Gastrocnemius medialis (tissue), 4 donors: Measurements from ENCODE around the gene RNF121. TPM values are rescaled to one million over a fixed set of nuclear protein-coding genes. Genes with fewer than 3 reads are reported as not detected.

ENCODE experiments used
- ATAC-seq, 2 donors: fragments of 150-250 bp; one replicate each; pipeline ENCODE4 v1.9.1; 2016
- DNase-seq, 2 donors: peaks; one replicate each; pipeline ENCODE4 v3.0.0-alpha.2; 2019
- H3K27ac ChIP-seq, 4 donors: fragments of 200-600 bp; sonication (generic); 1 replicate in 1 of 4; 2 replicates in 3 of 4; pipeline ENCODE4 v1.5.1; 2016 to 2018; ENCODE audit warnings: mild to moderate bottlenecking in 2 of 4, moderate library complexity in 1 of 4
- H3K27me3 ChIP-seq, 3 donors: fragments of 200-600 bp; sonication (generic) in 2 of 3; 1 replicate in 1 of 3; 2 replicates in 2 of 3; pipeline versions ENCODE4 v1.5.1 to v1.6.0; 2016 to 2019; ENCODE audit warnings: mild to moderate bottlenecking in 1 of 3, moderate library complexity in 1 of 3
- H3K36me3 ChIP-seq, 2 donors: fragments of 200-600 bp; sonication (generic) in 1 of 2; one replicate each; pipeline ENCODE4 v1.5.1; 2017 to 2018
- H3K4me1 ChIP-seq, 2 donors: fragments of 200-600 bp; sonication (generic) in 1 of 2; one replicate each; pipeline ENCODE4 v1.5.1; 2016 to 2017; ENCODE audit warnings: mild to moderate bottlenecking in 2 of 2
- H3K4me3 ChIP-seq, 4 donors: fragments of 200-600 bp; sonication (generic) in 3 of 4; 1 replicate in 1 of 4; 2 replicates in 3 of 4; pipeline ENCODE4 v1.5.1; 2016 to 2019; ENCODE audit warnings: mild to moderate bottlenecking in 2 of 4
- H3K9me3 ChIP-seq, 3 donors: fragments of 200-600 bp; sonication (generic) in 2 of 3; 1 replicate in 1 of 3; 2 replicates in 2 of 3; pipeline ENCODE4 v1.5.1; 2016 to 2019
- CTCF ChIP-seq, 5 experiments: fragments of 450-650 bp in 3 of 5; fragments of 200-600 bp in 2 of 5; sonication (generic) in 2 of 5; IDR thresholded peaks in 4 of 5; conservative IDR thresholded peaks in 1 of 5; 1 replicate in 4 of 5; 2 replicates in 1 of 5; pipeline ENCODE4 v1.5.1; 2016 to 2019; ENCODE audit warnings: antibody characterized with exemption in 5 of 5, mild to moderate bottlenecking in 3 of 5, moderate library complexity in 3 of 5
- POLR2A ChIP-seq, 2 donors: fragments of 450-650 bp; IDR thresholded peaks; one replicate each; pipeline ENCODE4 v1.6.1; 2017; ENCODE audit warnings: antibody characterized with exemption in 2 of 2, mild to moderate bottlenecking in 2 of 2, moderate library complexity in 2 of 2
- in situ Hi-C, 4 donors: fragments of 200-750 bp; cut with MboI; loops; one replicate each; pipeline versions ENCODE4 v1.15.0 to v1.8.0; 2017; ENCODE audit warnings: low sequenced_read_pairs in 4 of 4
- intact Hi-C: fragments of 100-400 bp; cut with DNase I; formaldehyde crosslinking; loops from one replicate; pipeline ENCODE4 v1.15.1; 2023; ENCODE audit warnings: low total_unique reads
- total RNA-seq, 4 donors: library from RNA; depleted of rRNA; stranded (reverse); fragments of >200 nt; gene quantifications; one replicate each; pipeline versions ENCODE4 v1.1.0 to v1.2.3, GENCODE V29; 2016

RNF121 gene
- total RNA-seq, 4 donors from 2014 or later, result 25.0 to 35.5 (median 26.7) TPM

GRCh38 chr11:71999798-72000197, 71.0 kb downstream of the RNF121 start:
- in situ Hi-C loops (loop anchor here in 2 of 4 donors (25.0 kb wide), 2 partner anchors 413 to 438 kb away; partner anchors contain the start of gene CLPB (in 1 of the 2)), intact Hi-C loops (no loop called here)
- TF ChIP-seq POLR2A (IDR thresholded peaks at IDR 0.05), result no peak
- no peak for TF ChIP-seq CTCF (IDR thresholded peaks at IDR 0.05 in 4 of 5, conservative IDR thresholded peaks at IDR 0.05 in 1 of 5)
- H3K36me3 ChIP-seq, result peaks cover 0 to 21% of the 10 kb centered on the region in 2 donors
- H3K4me1 ChIP-seq, result peaks cover 7 to 10% of the 10 kb centered on the region in 2 donors
- H3K27ac ChIP-seq, result peak overlapping the region; percentile 39 to 73 (median 58)
- ATAC-seq (no peak), DNase-seq (no peak)
- peak overlapping the region in 2 of 4 donors; percentile 22 to 24 for H3K4me3 ChIP-seq
- H3K9me3 ChIP-seq, result no peaks in the 10 kb centered on the region
- no peaks in the 10 kb centered on the region for H3K27me3 ChIP-seq

GRCh38 chr11:72000202-72000867, 71.5 kb downstream of the RNF121 start:
- no peak overlapping the region for H3K4me3 ChIP-seq
- H3K4me1 ChIP-seq, result peaks cover 10% of the 10 kb centered on the region in 2 donors

GRCh38 chr11:72001285-72001684, 72.4 kb downstream of the RNF121 start:
- Histone ChIP-seq H3K4me3 (no peak overlapping the region), H3K27ac (no peak overlapping the region), H3K9me3 (no peaks in the 10 kb centered on the region), H3K4me1 (peaks cover 13 to 14% of the 10 kb centered on the region in 2 donors), H3K36me3 (peaks cover 8 to 36% of the 10 kb centered on the region in 2 donors), H3K27me3 (no peaks in the 10 kb centered on the region)
- intact Hi-C loops (no loop called here), in situ Hi-C loops (no loop called here)
- no peak for DNase-seq
- TF ChIP-seq POLR2A (IDR thresholded peaks at IDR 0.05) (no peak), CTCF (IDR thresholded peaks at IDR 0.05 in 4 of 5, conservative IDR thresholded peaks at IDR 0.05 in 1 of 5) (no peak)
- ATAC-seq, result no peak

More at GRCh38 chr11:72000202-72000867, 71.5 kb downstream of the RNF121 start:
- in situ Hi-C loops (no loop called here), intact Hi-C loops (no loop called here)
- Histone ChIP-seq H3K36me3 (peaks cover 0 to 26% of the 10 kb centered on the region in 2 donors), H3K9me3 (no peaks in the 10 kb centered on the region), H3K27me3 (no peaks in the 10 kb centered on the region), H3K27ac (peak overlapping the region in 2 of 4 donors; percentile 68 to 73)
- no peak for TF ChIP-seq CTCF (IDR thresholded peaks at IDR 0.05 in 4 of 5, conservative IDR thresholded peaks at IDR 0.05 in 1 of 5)
- DNase-seq, result no peak
- no peak for ATAC-seq

GRCh38 chr11:72001834-72002591, 73.2 kb downstream of the RNF121 start:
- ATAC-seq (no peak), DNase-seq (no peak)
- TF ChIP-seq POLR2A (IDR thresholded peaks at IDR 0.05), result no peak
- no peak for TF ChIP-seq CTCF (IDR thresholded peaks at IDR 0.05 in 4 of 5, conservative IDR thresholded peaks at IDR 0.05 in 1 of 5)
- H3K36me3 ChIP-seq, result peaks cover 11 to 43% of the 10 kb centered on the region in 2 donors
- peak overlapping the region in 1 of 4 donors; percentile 22 for H3K27ac ChIP-seq
- no peaks in the 10 kb centered on the region for H3K9me3 ChIP-seq
- peaks cover 13 to 14% of the 10 kb centered on the region in 2 donors for H3K4me1 ChIP-seq
- in situ Hi-C loops (no loop called here), intact Hi-C loops (no loop called here)
- no peak overlapping the region for H3K4me3 ChIP-seq
- no peaks in the 10 kb centered on the region for H3K27me3 ChIP-seq
